ENCODE data around the gene SYNE3. TPM values are rescaled to one million over a fixed set of nuclear protein-coding genes. Genes with fewer than 3 reads are reported as not detected.
A peak's percentile ranks its signal among the peaks of the same experiment; 100 is the strongest.

Gene SYNE3
- total RNA-seq, 1 donor from 2014 or later: 5.9 TPM

DNA sequence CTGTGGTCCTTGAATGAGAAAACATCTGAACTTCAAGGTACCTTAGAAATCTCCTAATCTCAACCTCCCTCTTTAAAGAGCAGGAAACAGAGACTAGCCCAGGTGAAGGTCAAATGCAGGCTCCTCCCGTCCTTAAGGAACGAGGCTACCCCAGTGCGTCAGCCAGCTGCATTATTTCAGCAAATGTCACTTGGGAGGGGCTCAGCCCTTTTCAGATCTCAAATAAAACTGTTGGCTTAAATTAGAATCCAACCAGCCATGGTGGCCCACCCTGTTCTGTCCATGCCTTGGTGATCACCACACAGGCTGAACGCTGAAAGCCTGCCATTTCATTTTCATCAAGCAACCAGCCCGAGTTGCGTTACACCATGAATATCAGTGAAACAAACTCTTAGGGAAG lies 7.0 kb downstream of the SYNE3 start:
- no peak for DNase-seq (ENCODE audit: low read depth)

DNA sequence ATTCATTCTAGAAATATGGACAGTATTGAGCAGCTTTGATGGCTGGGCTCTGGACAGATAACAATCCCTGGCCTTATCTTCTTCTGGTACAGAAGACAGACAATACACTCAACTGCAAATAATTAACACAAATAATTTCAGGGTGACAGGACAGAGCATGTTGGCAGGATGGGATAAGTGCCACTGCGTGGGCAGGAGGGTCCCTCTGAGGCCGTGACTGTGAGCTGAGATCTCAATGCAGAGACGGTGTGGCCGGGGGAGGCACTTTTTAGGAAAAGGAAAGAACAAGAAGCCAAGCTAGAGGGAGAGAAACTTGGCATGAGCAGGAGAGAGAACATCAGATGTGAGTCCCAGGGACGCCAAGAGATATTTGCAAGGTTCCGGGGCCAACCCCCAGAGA lies 8.1 kb downstream of the SYNE3 start:
- DNase-seq (ENCODE audit: low read depth): no peak

DNA sequence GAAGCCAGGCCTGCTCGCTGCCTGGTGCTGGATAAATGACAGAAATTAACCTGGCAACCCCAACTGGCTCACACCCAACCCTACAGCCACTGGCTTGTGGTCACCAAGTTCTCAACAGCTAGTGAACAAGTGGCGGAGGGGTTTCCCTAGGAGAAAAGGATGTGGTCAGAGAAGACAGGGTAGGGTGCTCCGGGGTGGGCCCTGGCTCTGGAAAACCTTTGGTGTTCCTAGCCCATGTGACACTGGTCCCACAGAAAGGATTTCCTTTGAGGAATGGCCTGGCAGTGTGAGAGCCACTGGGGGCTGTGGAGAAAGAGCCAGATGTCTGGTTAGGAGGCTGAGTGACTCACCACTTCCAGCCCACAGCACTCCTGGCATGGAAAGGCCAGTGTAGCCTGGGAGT lies 8.7 kb downstream of the SYNE3 start:
- peak; percentile 90 for DNase-seq (ENCODE audit: low read depth)

DNA sequence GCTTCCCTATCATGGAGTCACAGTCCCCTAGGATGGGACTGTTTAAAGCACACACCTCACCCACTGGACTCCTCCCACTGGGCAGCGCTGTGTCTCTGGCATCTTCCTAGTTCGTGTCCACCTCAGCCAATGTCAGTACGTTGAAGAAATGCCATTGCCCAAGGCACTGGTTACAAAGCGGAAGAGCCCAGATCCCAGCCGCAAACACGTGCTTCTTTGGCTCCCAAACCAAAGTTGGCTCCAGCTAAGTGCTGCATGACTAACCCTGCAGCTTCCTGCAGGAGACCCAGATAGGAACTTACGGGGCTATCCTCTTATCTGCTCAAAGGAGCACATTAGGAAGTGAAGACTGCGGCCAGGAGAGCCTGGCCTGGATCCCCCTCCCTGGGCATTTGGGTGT lies 9.3 kb downstream of the SYNE3 start:
- peak; percentile 94 for DNase-seq (ENCODE audit: low read depth)

DNA sequence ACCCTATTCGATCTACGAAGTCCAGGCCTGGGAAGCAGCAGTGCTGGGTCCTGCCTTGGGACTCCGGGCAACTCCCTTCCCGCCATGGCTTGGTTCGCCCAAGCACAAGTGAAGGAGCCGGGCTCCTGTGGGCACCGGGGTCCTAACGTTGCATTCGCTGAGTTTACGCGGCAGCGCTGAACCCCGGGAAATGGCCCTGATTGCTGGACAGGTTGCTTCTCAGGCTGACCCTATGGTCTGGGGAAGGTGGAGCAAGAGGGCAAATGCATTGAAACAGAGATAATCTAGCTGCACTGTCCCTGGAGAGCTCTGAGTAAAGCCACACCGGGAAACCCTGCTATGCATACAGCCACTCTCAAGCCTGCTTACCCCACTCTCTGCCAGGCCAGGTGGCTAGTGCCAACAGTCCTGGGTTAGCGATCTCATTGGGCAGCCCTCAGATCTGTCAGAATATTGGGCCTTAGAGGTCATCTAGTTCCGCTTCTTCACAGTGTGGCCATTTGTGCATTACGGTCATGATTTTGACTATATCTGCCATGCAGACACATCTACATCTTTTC lies 11.3 kb downstream of the SYNE3 start:
- DNase-seq (ENCODE audit: low read depth): no peak

DNA sequence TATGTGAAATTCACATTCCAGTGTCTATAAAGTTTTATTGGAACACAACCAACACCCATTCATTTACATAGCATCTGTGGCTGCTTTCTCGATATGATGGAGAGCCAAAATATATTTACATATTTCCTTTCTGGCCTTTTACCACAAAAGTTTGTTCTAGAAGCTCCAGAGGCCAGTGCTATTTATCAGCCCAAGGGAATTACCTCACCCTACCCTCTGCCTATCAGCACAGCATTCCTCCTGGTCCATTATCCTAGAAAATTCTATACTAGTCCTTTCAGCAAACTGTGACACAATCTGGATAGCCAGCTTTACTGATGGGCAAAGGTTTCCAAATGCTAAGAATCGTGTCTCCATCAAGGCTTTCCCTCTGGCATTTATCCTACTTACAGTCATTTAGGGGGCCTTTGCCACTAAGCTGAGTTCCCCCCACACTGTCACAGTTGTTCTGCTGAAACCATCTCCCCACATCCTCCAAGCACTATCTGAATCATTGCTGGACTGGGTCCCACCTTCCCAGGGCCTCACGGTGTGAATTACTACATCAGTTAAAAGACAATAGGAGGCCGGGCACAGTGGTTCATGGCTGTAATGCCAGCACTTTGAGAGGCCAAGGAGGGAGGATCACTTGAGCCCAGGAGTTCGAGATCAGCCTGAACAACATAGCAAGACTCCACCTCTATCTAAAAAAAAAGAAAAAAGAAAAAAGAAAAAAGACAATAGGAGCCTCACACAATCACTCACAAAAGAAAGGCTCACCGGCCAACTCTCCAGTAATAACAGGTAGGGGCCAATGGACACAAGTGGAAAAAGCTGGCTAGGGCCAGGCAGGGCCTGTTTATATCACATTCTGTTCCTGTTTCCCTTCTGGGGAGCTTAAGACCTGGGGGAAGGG lies 12.1 kb downstream of the SYNE3 start:
- peak; percentile 62 for DNase-seq (ENCODE audit: low read depth)

DNA sequence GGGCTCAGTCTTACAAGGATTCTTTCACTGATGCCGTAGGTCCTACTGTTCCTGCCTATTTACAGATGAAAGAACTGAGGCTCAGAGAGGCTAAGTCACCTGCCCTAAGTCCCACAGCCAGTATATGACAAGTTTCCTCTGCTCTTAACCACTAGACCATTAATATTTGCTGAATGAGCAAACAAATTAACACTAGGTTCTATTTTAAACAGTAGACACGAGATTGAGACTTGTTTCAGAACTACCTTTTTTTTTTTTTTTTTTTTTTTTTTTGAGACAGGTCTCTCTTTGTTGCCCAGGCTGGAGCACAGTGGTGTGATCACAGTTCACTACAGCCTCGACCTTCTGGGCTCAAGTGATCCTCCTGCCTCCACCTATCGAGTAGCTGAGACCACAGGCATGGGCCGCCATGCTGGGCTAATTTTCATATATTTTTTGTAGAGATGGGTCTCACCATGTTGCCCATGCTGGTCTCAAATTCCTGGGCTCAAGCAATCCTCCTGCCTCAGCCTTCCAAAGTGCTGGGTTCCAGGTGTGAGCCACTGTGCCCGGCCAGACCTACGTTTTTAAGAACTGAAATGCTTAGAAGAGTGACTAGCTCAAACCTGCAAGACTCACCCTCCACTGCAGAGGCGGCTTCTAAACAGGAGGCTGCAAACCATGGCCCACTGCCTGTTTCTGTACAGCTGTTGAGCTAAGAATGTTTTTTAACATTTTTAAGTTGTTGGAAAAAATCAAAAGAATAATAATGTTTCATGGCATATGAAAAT lies 12.9 kb downstream of the SYNE3 start:
- DNase-seq (ENCODE audit: low read depth): no peak

DNA sequence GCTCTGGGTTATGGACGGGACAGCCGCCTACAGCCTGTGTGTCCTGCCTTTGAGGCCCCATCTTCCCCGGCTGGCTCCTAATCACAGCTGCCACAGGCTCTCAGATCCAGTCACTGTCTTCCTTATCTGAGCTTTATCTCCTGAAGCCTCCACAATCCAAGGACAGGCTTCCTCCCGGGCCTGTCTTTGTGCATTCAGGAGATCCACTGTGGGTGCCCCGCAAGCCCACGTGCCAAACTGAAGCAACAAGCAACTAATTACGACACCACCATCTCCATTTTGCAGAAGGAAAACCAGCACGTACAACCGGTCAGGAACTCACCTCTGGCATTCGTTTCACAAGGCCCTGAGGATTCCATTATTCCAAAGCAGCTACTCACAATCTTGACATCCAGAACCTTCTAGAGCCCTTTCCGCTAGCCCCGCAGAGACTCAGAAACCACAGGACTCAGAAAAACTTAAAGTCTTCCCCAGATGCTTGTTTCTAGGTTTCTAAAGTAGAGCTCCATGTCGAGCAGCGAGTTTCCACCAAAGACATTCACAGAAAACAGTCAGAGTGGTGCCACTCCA lies 14.0 kb downstream of the SYNE3 start:
- no peak for DNase-seq (ENCODE audit: low read depth)

DNA sequence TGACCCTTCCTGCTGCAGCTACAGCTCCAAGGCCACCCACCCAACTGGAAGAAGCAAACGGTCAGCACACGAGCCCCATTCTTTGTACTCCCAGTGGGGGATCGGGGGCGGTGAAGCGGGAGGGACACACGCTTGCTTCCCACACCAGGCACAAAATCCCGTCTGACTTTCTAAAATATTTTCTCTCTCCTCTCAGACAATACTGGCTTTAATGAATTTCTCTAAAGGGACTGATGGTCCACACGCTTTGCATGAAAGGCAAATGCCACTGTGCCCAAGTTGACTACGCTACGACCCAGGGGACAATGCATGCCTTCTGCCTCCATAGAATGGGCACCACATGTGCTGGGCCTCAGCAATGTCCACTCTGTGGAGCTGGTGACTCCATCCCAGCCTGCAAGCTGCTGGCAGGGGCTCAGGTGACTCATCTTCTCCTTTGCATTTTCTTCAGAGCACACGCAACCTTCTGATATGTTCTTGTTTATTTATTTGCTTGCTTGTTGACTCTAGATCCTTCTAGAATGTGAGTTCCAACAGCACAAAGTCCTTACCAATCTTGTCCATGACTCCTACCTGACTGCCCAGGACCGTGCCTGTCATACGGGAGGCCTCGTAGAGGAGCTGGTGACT lies 15.6 kb downstream of the SYNE3 start:
- peak; percentile 60 for DNase-seq (ENCODE audit: low read depth)

DNA sequence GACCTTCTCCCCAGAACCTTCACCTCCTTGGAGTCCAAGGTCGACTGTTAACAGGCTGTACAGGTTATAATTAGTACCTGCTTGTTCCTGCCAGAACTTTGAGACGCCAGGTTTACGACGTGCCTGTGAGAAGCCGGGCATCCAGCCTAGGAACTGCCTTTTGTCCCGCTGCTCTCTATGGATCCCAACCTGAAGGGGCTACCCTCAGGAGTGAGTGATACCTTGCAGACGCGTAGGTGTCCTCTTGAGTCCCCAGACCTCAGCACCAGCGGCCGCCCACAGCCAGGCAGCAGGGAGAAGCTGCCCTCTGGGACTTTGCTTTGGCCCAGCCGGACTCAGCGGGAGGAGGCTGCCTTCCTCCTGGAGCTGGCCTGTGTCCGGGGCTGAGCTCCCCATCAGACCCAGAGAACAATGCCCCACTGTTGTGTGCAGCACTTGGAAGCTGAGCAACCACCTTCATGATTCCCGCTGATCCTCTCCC lies 16.2 kb downstream of the SYNE3 start:
- no peak for DNase-seq (ENCODE audit: low read depth)

DNA sequence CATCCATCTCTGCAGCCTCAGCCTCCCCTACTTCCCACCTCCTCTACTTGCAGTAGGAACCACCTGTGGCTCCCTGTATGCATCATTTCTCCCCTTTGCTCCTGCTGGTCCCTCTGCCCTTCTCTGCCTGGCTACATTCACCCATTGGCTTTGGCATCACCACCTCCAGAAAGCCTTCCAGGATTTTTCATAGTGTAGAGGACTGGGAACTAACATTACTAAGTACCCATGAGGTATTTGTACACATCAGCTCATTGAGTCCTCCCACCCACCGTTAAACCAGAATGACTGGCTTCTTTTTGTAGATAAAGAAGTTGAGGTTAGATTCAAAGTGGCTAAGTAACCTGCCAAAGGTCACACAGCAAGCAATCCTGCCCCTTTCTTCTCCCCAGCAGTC lies 17.1 kb downstream of the SYNE3 start:
- DNase-seq (ENCODE audit: low read depth): no peak

DNA sequence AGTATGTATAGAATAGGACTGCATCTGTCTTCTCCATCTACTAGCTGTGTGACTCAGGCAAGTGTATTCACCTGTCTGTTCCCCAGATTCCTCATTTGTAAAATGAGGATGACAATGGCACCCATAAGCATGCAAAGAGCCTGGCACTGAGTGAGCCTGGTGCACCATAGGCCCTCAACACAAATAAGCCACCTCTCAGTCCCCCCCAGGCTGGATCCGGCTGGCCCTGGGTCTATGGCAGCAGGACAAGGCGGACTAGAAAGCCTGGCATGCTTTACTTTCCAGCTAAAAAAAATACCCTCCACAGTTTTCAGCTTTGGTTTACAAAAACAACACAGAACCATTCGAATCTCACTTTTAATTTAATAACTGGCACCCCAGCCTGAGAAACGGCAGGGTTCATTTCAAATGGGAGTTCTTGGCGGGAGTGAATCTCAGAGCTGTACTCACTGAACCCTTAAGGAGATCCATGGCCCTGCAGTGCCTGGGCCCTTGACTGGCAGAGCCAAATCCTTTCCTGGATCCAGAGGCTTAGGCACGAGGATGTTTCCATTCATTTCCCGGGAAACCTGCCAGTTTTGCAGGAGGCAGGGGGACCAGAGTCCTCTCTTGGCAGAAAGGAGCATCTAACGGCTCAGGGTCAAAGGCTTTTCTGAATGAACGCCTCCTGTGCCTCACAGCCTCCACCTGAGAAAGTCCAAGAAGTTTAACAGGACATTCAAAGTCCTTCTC lies 17.7 kb downstream of the SYNE3 start:
- no peak for DNase-seq (ENCODE audit: low read depth)

DNA sequence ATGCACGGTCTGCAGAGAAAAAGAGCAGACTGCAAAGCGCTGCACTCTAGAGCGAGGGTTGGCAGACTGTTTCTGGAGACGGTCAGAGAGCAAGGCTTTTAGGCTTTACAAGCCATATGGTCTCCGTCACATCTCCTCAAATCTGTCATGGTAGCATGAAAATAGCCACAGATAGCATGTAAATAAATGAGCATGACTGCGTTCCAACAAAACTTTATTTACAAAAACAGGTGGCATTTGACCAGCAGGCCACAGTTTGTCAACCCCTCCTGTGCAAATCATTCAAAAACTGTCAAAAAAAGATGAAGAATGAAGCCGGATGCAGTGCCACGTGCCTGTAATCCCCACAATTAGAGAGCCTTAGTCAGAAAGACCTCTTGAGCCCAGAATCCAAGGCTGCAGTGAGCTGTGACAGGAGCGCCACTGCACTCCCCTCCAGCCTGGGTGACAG lies 18.9 kb downstream of the SYNE3 start:
- peak; percentile 67 for DNase-seq (ENCODE audit: low read depth)

DNA sequence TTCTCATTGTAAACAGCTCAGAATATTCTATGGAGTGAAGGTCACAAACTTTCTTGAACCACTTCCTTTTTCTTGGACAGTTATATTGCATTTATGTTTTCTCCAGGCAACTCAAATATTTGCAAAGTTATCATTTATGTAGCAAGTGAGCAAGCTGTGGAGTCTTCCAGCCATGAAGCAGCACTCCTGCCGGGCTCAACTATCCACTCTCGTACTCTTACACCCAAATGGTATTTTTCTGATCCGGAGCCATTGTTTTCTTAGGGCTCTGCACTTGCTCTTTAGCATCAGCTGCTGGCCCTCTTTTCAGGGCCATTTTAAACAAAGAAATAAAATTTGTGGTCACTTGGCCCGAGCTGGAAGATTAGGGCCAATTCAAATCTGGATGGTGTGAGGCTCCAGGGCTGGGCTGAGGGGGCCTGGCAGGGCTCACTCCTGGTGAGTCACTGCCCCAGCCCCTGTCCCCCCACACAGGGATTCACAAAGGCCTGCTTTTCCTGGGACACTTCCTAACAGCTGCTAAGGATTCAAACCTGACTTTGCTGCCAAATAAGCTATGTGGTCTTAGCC lies 19.7 kb downstream of the SYNE3 start:
- peak; percentile 94 for DNase-seq (ENCODE audit: low read depth)

DNA sequence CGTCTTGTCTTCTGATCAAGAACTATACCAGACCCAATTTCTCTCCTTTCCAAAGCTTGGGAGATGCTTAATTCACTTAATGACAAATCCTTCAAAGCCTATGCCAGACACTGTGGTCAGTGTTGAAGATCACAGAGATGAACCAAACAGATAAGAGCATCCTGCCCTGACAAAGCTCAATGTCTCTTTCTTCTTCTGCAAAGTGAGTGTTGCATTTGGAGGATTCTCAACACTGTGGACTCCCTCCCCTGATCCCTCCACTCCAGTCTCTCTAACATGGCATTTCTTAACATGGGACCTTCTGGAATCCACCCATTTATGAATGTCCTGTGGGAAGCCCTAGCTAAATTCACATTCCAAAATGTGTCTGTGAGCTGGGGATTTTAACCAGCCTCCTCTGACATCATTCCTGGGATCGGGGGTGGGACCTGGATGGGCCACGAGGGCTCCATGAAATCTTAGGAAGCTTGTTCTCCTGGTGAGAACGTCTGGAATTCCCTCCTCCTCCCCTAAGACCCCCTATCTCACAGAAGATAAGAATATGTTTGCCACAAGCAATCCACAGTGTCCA lies 20.3 kb downstream of the SYNE3 start:
- peak; percentile 59 for DNase-seq (ENCODE audit: low read depth)

DNA sequence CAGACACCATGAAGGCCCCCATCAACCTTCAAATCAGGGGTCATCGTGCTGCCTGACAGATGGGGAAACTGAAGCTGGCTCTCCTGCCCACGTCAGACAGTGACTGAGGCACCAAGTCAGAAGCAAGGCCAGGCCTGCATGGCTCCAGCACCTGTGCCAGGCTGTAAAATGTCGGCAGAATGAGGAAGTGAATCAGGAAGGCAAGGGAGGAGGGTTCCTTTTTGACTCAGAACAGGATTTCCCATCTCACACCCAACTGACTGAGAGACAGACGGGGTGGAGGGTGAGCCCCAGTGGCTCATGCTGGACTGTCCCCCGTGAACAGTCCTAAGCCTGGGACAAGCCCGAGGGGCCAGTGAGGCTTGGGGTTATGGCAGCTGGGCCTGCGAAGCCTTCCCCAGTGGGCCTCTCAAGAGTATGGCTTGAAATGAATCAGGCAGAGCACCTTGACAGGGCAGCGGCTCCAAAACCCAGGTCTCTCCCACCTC lies 20.9 kb downstream of the SYNE3 start:
- peak; percentile 22 for DNase-seq (ENCODE audit: low read depth)

DNA sequence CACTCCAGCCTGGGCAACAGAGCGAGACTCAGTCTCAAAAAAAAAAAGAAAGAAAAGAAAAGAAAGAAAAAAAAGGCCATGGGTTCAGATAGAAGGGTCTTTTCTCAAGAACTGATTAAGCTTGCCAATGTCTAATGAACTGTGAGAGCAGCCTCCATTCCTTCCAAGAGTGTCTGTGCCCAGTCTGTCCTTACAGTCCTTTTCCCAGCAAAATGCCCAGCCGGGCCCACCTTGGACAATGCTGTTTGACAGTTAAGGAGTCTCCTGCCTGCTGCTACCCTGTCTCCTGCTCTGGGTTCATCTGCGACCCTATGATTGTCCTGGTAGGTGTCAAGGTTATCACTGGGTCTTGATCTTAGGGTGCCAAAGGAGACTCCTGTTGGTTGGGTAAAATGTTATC lies 21.4 kb downstream of the SYNE3 start:
- no peak for DNase-seq (ENCODE audit: low read depth)

DNA sequence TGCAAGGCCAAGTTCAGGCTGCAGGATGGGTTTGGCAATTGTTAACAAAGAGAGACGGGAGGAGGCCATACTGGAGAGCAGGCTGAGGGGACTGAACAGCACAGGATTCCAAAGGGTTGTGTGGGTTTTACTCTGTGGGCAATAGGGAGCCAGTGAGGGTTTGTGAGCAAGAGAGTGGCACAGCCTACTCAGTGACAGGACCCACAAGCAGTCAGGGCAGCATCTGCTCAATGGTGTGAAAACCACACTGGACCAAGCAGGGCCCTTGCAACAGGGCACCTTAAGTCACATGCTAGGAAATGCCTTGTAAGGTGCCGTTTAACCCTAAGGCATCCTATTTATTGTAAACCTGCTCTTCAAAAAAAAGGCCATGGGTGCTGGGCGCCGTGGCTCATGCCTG lies 22.0 kb downstream of the SYNE3 start:
- peak; percentile 46 for DNase-seq (ENCODE audit: low read depth)

DNA sequence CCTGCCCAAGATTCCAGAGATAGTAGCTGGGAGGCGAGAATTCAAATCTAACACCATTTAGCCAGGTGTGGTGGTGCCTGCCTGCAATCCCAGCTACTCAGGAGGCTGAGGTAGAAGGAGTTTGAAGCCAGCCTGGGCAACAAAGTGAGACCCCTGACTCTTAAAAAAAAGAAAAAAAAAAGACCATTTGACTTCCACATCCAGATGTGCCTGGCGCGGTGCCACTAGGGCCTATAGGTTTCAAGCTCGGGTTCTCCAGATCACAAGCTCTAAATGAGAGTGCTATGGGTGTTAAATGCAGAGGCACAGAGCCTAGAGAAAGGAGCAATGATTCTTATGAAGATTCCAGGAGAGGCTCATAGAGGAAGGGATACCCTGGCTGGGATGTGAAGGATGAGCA lies 22.5 kb downstream of the SYNE3 start:
- DNase-seq (ENCODE audit: low read depth): no peak

DNA sequence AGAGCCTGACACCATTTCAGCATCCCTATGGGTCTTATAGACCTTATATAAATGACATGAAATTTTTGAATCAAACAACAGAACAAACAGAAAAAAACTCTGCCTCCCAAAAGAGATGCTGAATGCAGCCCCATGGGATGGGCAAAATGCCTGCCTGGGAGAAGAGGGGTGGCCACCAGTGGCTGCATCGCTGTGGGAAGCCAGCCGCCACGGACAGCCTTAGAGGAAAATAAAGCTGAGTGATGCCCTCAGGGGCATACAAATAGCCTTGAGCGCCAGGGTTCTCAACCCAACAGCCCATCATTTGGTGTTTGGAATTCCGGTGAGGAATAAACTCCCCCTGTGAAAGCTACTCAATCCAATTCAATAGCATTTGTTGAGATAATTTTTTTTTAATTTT lies 22.9 kb downstream of the SYNE3 start:
- peak; percentile 24 for DNase-seq (ENCODE audit: low read depth)

All from myocyte (in vitro differentiated cells).